Endothelial cell of umbilical vein (primary cell): ENCODE measurements around the gene CX3CR1. TPM values are rescaled to one million over a fixed set of nuclear protein-coding genes. Genes with fewer than 3 reads are reported as not detected.

ENCODE experiments used
- BruUV-seq: library from RNA; stranded (reverse); fragments of 400-500 nt; replicated peaks from 2 replicates; lab custom pipeline; 2021; lab: Mats Ljungman, UMichigan
- CTCF ChIA-PET: fragments of 300-600, 350-600 bp; sonication (Branson Sonifier 250); formaldehyde crosslinking; loops from one replicate; lab custom pipeline; 2021; ENCODE audit warnings: antibody characterized with exemption, inconsistent platforms; lab: Charles Lee
- POLR2A ChIA-PET: fragments of 300-600, 350-600 bp; sonication (Branson Sonifier 250); formaldehyde crosslinking; loops from one replicate; lab custom pipeline; 2021; ENCODE audit warnings: antibody characterized with exemption, inconsistent platforms; lab: Charles Lee
- DNase-seq: peaks from one replicate; pipeline ENCODE4 v3.0.0-alpha.2; 2011; ENCODE audit warnings: low read depth, low spot score
- FAIRE-seq: peaks from 2 replicates; lab custom pipeline; 2011; peaks lifted over from hg19 to GRCh38; lab: Jason Lieb, UNC
- H2AFZ ChIP-seq: 2 replicates; pipeline ENCODE4 v1.6.0; 2012; ENCODE audit warnings: low read depth, low read length, control low read depth, inconsistent platforms
- H3K27ac ChIP-seq: 2 replicates; pipeline ENCODE4 v1.5.1; 2011; ENCODE audit warnings: low read depth, mild to moderate bottlenecking, control low read depth, low read length, moderate library complexity; ENCODE audit not compliant: insufficient read depth
- H3K27me3 ChIP-seq, 2 experiments: 2 replicates each; pipeline versions ENCODE4 v1.6.0 to v1.6.1; 2011; ENCODE audit warnings: low read length in 2 of 2, mixed read lengths in 1 of 2; ENCODE audit not compliant: control insufficient read depth in 2 of 2, insufficient read depth in 2 of 2
- H3K36me3 ChIP-seq, 2 experiments: 2 replicates in 1 of 2; 3 replicates in 1 of 2; pipeline ENCODE4 v1.5.1; 2011; ENCODE audit warnings: low read length in 2 of 2, mild to moderate bottlenecking in 1 of 2, moderate library complexity in 1 of 2; ENCODE audit not compliant: control insufficient read depth in 2 of 2, insufficient read depth in 2 of 2; ENCODE audit errors: extremely low read depth in 1 of 2
- H3K4me1 ChIP-seq: 3 replicates; pipeline ENCODE4 v1.5.1; 2011; ENCODE audit warnings: mild to moderate bottlenecking, low read length; ENCODE audit not compliant: control insufficient read depth, insufficient read depth; ENCODE audit errors: extremely low read depth
- H3K4me2 ChIP-seq: 2 replicates; pipeline ENCODE4 v1.6.1; 2011; ENCODE audit warnings: low read length, control low read depth, mixed read lengths; ENCODE audit not compliant: insufficient read depth
- H3K4me3 ChIP-seq, 3 experiments: fragments of 200-600 bp in 1 of 3; sonication (generic), shearing (Covaris generic) in 1 of 3; replicated peaks in 1 of 3; 2 replicates each; pipeline ENCODE4 v1.5.1; 2011 to 2016; ENCODE audit warnings: control low read depth in 3 of 3, low read length in 3 of 3, mild to moderate bottlenecking in 2 of 3, inconsistent platforms in 1 of 3, low read depth in 1 of 3, moderate library complexity in 1 of 3; ENCODE audit not compliant: insufficient read depth in 1 of 3
- H3K79me2 ChIP-seq: 2 replicates; pipeline ENCODE4 v1.6.0; 2012; ENCODE audit warnings: low read length, inconsistent platforms; ENCODE audit not compliant: control insufficient read depth, insufficient read depth
- H3K9ac ChIP-seq: replicated peaks from 2 replicates; pipeline ENCODE3; 2011; ENCODE audit warnings: low read length, control low read depth; ENCODE audit not compliant: insufficient read depth; ENCODE audit errors: extremely low read depth
- H3K9me1 ChIP-seq: replicated peaks from 3 replicates; pipeline ENCODE4 v1.6.0; 2011; ENCODE audit warnings: mild to moderate bottlenecking, low read length; ENCODE audit not compliant: control insufficient read depth, insufficient read depth; ENCODE audit errors: extremely low read depth
- H3K9me3 ChIP-seq: replicated peaks from 2 replicates; pipeline ENCODE4 v1.5.1; 2012; ENCODE audit warnings: low read length, inconsistent platforms; ENCODE audit not compliant: control insufficient read depth, insufficient read depth
- H4K20me1 ChIP-seq: replicated peaks from 2 replicates; pipeline ENCODE3; 2011; ENCODE audit warnings: mild to moderate bottlenecking, low read length; ENCODE audit not compliant: control insufficient read depth, insufficient read depth; ENCODE audit errors: extremely low read depth
- EZH2 ChIP-seq: IDR thresholded peaks from 2 replicates; pipeline ENCODE4 v1.6.1; 2012; ENCODE audit warnings: borderline replicate concordance, low read depth, mild to moderate bottlenecking, moderate library complexity, low read length, inconsistent platforms; ENCODE audit not compliant: severe bottlenecking
- FOS ChIP-seq: IDR thresholded peaks from 2 replicates; pipeline ENCODE4 v1.6.1; 2011; ENCODE audit warnings: mild to moderate bottlenecking, low read length, moderate library complexity, borderline replicate concordance; ENCODE audit not compliant: insufficient read depth
- GATA2 ChIP-seq: IDR thresholded peaks from 2 replicates; pipeline ENCODE4 v1.7.0; 2011; ENCODE audit warnings: low read depth, mild to moderate bottlenecking, moderate library complexity, mixed read lengths, low read length; ENCODE audit not compliant: insufficient read length, insufficient read depth
- JUN ChIP-seq: IDR thresholded peaks from 2 replicates; pipeline ENCODE4 v1.6.1; 2011; ENCODE audit warnings: borderline replicate concordance, low read depth; ENCODE audit not compliant: insufficient read length, insufficient read depth
- MYC ChIP-seq: IDR thresholded peaks from one replicate; pipeline ENCODE4 v1.6.1; 2011; ENCODE audit warnings: mild to moderate bottlenecking, low read depth, low read length
- POLR2A ChIP-seq: IDR thresholded peaks from 2 replicates; pipeline ENCODE4 v1.6.1; 2012; ENCODE audit warnings: low read depth, mild to moderate bottlenecking, control low read depth, low read length
- POLR2AphosphoS5 ChIP-seq: IDR thresholded peaks from 2 replicates; pipeline ENCODE4 v1.6.1; 2012; ENCODE audit warnings: low read depth, mild to moderate bottlenecking, control low read depth, low read length, moderate library complexity; ENCODE audit not compliant: insufficient read depth
- dilution Hi-C: fragments of 300-500 bp; cut with MboI; formaldehyde crosslinking; loops from one replicate; pipeline ENCODE4 v1.15.0; 2019; ENCODE audit warnings: low sequenced_read_pairs; ENCODE audit not compliant: extremely low pct_ligation_motif_present
- intact Hi-C: fragments of 100-400 bp; cut with micrococcal nuclease; formaldehyde crosslinking; loops from one replicate; pipeline ENCODE4 v1.10.0; 2022
- polyA plus RNA-seq, 4 experiments: library from polyadenylated mRNA; depleted of rRNA in 3 of 4; stranded (reverse) in 3 of 4; unstranded in 1 of 4; fragments of >200 nt; gene quantifications; 2 replicates each; pipeline versions ENCODE4 v1.2.1 to v1.2.3, GENCODE V29; 2011 to 2012; ENCODE audit warnings: missing spikeins in 1 of 4
- total RNA-seq: library from RNA; stranded (reverse); gene quantifications from 2 replicates; pipeline ENCODE4 v1.2.3, GENCODE V29; 2021
- TF ChIP-seq, protein P1 (sequence below), 2 donors: IDR thresholded peaks; 1 replicate in 1 of 2; 2 replicates in 1 of 2; pipeline ENCODE4 v1.5.1; 2011; ENCODE audit warnings: low read length in 2 of 2, mild to moderate bottlenecking in 2 of 2, moderate library complexity in 2 of 2, control low read depth in 1 of 2, inconsistent platforms in 1 of 2, low read depth in 1 of 2; ENCODE audit not compliant: insufficient read depth in 1 of 2; ENCODE audit errors: extremely low read depth in 1 of 2
- TF ChIP-seq, protein P2 (sequence below): IDR thresholded peaks from 2 replicates; pipeline ENCODE4 v1.6.1; 2011; ENCODE audit not compliant: insufficient read depth, insufficient read length

The CX3CR1 gene
- total and polyA plus RNA-seq, 2 donors (not counting 3 experiments of a cell fraction or from before 2014, with no cell fraction given): not detected

DNA sequence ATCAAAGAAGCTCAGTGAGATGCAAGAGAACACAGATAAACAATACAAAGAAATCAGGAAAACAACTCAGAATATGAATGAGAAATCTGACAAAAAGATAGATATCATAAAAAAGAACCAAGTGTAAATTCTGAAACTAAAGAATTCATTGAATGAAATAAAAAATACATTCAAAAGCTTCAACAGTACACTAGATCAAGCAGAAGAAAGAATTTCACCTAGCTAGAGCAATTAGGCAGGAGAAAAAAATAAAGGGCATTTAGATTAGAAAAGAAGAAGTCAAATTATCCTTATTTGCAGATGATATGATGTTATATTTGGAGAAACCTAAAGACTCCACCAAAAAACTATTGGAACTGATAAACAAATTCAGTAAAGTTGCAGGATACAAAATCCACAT lies 19.4 kb upstream of the CX3CR1 start:
- Histone ChIP-seq H3K4me2 (no peak overlapping the region), H2AFZ (no peak overlapping the region), H3K79me2 (no peaks in the 10 kb centered on the region), H3K9me3 (no peaks in the 10 kb centered on the region), H3K27me3 (peaks cover 0 to 2% of the 10 kb centered on the region in 2 experiments), H3K36me3 (no peaks in the 10 kb centered on the region), H3K9ac (no peak overlapping the region), H3K4me1 (no peaks in the 10 kb centered on the region), H3K27ac (no peak overlapping the region), H3K4me3 (no peak overlapping the region), H4K20me1 (no peaks in the 10 kb centered on the region), H3K9me1 (no peaks in the 10 kb centered on the region)
- intact Hi-C loops: no loop called here
- no peak for DNase-seq
- dilution Hi-C loops: no loop called here
- FAIRE-seq: no peak
- no peak for TF ChIP-seq FOS
- TF ChIP-seq, protein P1, sequence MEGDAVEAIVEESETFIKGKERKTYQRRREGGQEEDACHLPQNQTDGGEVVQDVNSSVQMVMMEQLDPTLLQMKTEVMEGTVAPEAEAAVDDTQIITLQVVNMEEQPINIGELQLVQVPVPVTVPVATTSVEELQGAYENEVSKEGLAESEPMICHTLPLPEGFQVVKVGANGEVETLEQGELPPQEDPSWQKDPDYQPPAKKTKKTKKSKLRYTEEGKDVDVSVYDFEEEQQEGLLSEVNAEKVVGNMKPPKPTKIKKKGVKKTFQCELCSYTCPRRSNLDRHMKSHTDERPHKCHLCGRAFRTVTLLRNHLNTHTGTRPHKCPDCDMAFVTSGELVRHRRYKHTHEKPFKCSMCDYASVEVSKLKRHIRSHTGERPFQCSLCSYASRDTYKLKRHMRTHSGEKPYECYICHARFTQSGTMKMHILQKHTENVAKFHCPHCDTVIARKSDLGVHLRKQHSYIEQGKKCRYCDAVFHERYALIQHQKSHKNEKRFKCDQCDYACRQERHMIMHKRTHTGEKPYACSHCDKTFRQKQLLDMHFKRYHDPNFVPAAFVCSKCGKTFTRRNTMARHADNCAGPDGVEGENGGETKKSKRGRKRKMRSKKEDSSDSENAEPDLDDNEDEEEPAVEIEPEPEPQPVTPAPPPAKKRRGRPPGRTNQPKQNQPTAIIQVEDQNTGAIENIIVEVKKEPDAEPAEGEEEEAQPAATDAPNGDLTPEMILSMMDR (IDR thresholded peaks at IDR 0.05; ENCODE audit: extremely low read depth in 1 of 2, insufficient read depth in 1 of 2, low read depth in 1 of 2, low read length in 2 of 2): no peak
- no peak for TF ChIP-seq GATA2
- no peak for TF ChIP-seq JUN
- TF ChIP-seq POLR2A: no peak
- TF ChIP-seq MYC: no peak
- TF ChIP-seq, protein P2, sequence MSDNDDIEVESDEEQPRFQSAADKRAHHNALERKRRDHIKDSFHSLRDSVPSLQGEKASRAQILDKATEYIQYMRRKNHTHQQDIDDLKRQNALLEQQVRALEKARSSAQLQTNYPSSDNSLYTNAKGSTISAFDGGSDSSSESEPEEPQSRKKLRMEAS: no peak
- no peak for TF ChIP-seq EZH2
- TF ChIP-seq POLR2AphosphoS5: no peak
- POLR2A ChIA-PET: no interaction called here
- no TSS peak for BruUV-seq
- CTCF ChIA-PET: interaction anchor here (1.1 kb wide), 1 partner anchor 11 kb away, joined by 4 read pairs; no protein-coding TSS in a partner anchor
